Measurements from ENCODE around the gene PRPF31.

The PRPF31 gene

DNA sequence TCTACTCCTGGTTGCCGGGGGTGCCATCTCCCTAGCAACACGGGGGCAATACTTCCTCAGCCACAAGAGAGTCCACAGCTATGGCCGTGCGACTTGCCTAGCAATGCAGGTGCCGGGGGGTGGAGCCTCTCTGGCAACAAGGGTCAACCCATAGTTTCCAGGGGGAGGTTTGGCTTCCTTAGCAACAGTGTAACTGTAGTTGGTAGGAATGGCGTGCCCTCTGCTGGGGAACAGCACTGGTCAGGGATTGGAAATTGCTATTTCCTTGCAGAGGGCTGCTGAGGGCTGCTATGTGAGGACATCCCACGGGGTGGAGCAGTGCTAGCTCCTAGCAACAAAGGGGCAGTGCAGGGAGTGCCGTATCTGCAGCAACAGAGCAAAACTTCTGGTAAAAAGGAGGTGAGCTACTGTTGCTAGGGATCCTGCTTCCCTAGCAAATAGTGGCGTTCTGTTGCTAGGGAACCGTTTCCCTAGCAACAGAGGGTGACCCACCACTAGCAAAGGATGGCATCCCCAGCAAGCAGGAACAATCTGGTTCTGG is 64.4 kb downstream of the PRPF31 start:
- ATAC-seq (replicated peaks; ENCODE audit: extremely low read depth, poor library complexity, severe bottlenecking), result no peak
- H3K4me3 Mint-ChIP-seq, result no peak overlapping the region

DNA sequence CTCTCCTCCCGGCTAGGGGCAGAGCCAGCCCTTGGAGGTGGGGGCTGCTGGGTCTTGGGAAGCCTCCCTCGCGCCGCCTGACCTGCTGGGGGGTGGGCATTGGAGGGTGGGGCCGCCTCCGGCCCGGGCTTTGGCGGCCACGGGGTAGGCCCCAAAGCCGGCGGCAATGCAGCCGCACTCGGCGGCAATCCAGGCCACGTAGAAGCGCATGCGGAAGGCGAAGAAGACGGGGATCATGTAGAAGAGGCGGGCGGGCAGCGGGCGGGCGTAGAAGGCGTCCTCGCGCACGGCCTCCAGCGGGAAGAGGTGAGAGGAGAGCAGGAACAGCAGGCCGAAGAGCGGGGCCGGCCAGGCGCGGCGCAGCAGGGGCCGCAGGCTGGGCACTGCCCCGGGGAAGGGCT is 65.1 kb downstream of the PRPF31 start:
- H3K36me3 Mint-ChIP-seq (ENCODE audit: insufficient read depth), result peaks cover 5% of the 10 kb centered on the region
- ATAC-seq (replicated peaks; ENCODE audit: extremely low read depth, poor library complexity, severe bottlenecking), result no peak

More for the DNA sequence above, 64.4 kb downstream of the PRPF31 start:
- peaks cover 5% of the 10 kb centered on the region for H3K36me3 Mint-ChIP-seq (ENCODE audit: insufficient read depth)
- no peak overlapping the region for H3K27ac Mint-ChIP-seq (ENCODE audit: low read depth)
- DNase-seq (ENCODE audit: low spot score in 2 of 2), result no peak
- H3K9me3 Mint-ChIP-seq, result no peaks in the 10 kb centered on the region
- H3K4me1 Mint-ChIP-seq, result no peaks in the 10 kb centered on the region
- no peaks in the 10 kb centered on the region for H3K27me3 Mint-ChIP-seq

More for the DNA sequence above, 65.1 kb downstream of the PRPF31 start:
- Mint-ChIP-seq H3K4me3 (no peak overlapping the region), H3K4me1 (no peaks in the 10 kb centered on the region), H3K27ac (ENCODE audit: low read depth) (no peak overlapping the region), H3K9me3 (no peaks in the 10 kb centered on the region), H3K27me3 (no peaks in the 10 kb centered on the region)
- no peak for DNase-seq (ENCODE audit: low spot score in 2 of 2)
